Vein endothelial cell (primary cell): Measurements from ENCODE around the gene SMIM5. TPM values are rescaled to one million over a fixed set of nuclear protein-coding genes. Genes with fewer than 3 reads are reported as not detected.

Experiments used
- total RNA-seq: library from RNA; depleted of rRNA; stranded (reverse); fragments of >200 nt; gene quantifications from 2 replicates; pipeline ENCODE4 v1.2.3, GENCODE V29; 2012

The SMIM5 gene
- total RNA-seq = under 0.01 and 0.10 TPM in 2 replicates

DNA sequence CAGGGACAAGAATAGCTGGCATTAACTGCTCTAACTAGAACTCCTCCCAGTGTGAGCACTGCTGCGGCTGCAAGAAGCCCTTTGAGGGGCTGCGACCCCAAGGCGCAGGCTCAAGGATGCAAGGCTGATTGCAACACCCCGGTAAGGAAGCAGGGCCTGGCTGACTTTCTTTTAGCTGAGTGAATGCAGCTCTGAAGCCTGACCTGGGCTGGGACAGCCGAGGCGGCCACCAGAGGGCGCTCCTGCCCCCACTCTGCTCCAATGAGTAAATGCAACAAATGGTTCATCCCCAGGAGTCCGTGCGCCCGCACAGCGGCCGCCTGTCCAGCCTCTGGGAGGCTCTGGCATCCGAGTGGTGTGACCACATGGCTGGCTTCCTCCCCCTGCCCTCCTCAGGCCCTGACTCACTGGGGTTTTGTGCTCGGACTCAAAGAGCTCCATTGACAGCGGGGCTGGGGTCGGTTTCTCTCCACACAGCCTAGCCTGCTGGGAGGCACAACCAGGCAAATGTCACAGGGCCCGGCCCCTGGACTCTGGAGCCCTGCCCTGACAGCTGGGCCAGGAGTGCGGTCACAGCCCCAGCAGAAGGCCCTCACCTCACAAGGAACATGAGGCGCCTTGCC is at the start of gene SMIM5:
Gene SMIM5, plus strand, starts transcription at position 572 of the 623 bp plus-strand sequence. CDS start 6,768 bp downstream, outside the sequence.

GRCh38 chr17:75587675-75588595 is 45.3 kb upstream of the SMIM5 start, which contains the start of gene MYO15B:
MYO15B (plus strand) TSS chr17:75587800; CDS start chr17:75588058, 258 bp downstream.

GRCh38 chr17:75666959-75667790 is 33.9 kb downstream of the SMIM5 start, which contains the start of the genes RECQL5 and SAP30BP:
RECQL5 (minus strand) TSS chr17:75667154; CDS start chr17:75666557, 597 bp downstream.
SAP30BP (plus strand) TSS chr17:75667338; CDS start chr17:75667373, 35 bp downstream.

Other genes starting within 250 kb of the SMIM5 start
- 105 and 113 TPM in 2 replicates for gene GRB2, start 227.8 kb upstream of the SMIM5 start, total RNA-seq
- gene TMEM94, start 176.8 kb upstream of the SMIM5 start, total RNA-seq = 42.9 and 56.2 TPM in 2 replicates
- 18.6 and 21.3 TPM in 2 replicates for gene CASKIN2, start 117.9 kb upstream of the SMIM5 start, total RNA-seq
- gene TSEN54, start 116.9 kb upstream of the SMIM5 start, total RNA-seq = 9.8 and 10.0 TPM in 2 replicates
- gene LLGL2, start 107.7 kb upstream of the SMIM5 start, total RNA-seq = 3.7 and 4.6 TPM in 2 replicates
- 17.4 and 17.6 TPM in 2 replicates for gene MYO15B, start 45.6 kb upstream of the SMIM5 start, total RNA-seq
- 16.3 and 18.1 TPM in 2 replicates for gene RECQL5, start 33.7 kb downstream of the SMIM5 start, total RNA-seq
- 70.9 and 71.3 TPM in 2 replicates for gene SAP30BP, start 33.9 kb downstream of the SMIM5 start, total RNA-seq
- 6.1 and 50.0 TPM in 2 replicates for gene ITGB4, start 88.0 kb downstream of the SMIM5 start, total RNA-seq
- gene GALK1, start 131.8 kb downstream of the SMIM5 start, total RNA-seq = 50.5 and 65.7 TPM in 2 replicates
- 17.9 and 19.6 TPM in 2 replicates for gene UNK, start 151.4 kb downstream of the SMIM5 start, total RNA-seq
- 0.76 and 3.9 TPM in 2 replicates for gene UNC13D, start 211.0 kb downstream of the SMIM5 start, total RNA-seq
- gene WBP2, start 221.9 kb downstream of the SMIM5 start, total RNA-seq = 28.4 and 51.6 TPM in 2 replicates
- 61.9 and 66.6 TPM in 2 replicates for gene TRIM47, start 245.1 kb downstream of the SMIM5 start, total RNA-seq